HL-60/S4 (cell line): ENCODE data around the gene ZNF566.
"Not testable (repeated sequence)": the region's sequence is repeated elsewhere in the genome, so short reads cannot be mapped to it uniquely, and the experiment has no call there.

ENCODE experiments used
- in situ Hi-C: fragments of 300-500 bp; cut with MboI; formaldehyde crosslinking; loops from 2 replicates; pipeline ENCODE4 v1.14.3; 2022; ENCODE audit warnings: low sequenced_read_pairs

The ZNF566 gene

GRCh38 chr19:36489118-36489919 lies at the start of gene ZNF566:
ZNF566 (minus strand) TSS chr19:36489561; CDS start chr19:36476557, 13,004 bp downstream.
- in situ Hi-C loops, result no loop called here

GRCh38 chr19:36528921-36529518 lies 39.7 kb upstream of the ZNF566 start:
- in situ Hi-C loops, result no loop called here

- in situ Hi-C loops, result no loop called here
Measured at GRCh38 chr19:36528194-36528920, 39.0 kb upstream of the ZNF566 start, which contains the start of gene ZNF260. ZNF260 (minus strand) TSS chr19:36528271; CDS start chr19:36515238, 13,033 bp downstream.

GRCh38 chr19:36527873-36528193 lies 38.5 kb upstream of the ZNF566 start:
- in situ Hi-C loops, result no loop called here

- in situ Hi-C loops, result no loop called here
Measured at GRCh38 chr19:36527341-36527740, 38.0 kb upstream of the ZNF566 start.

- in situ Hi-C loops, result no loop called here
Measured at GRCh38 chr19:36526581-36526980, 37.2 kb upstream of the ZNF566 start.

GRCh38 chr19:36524617-36525016 lies 35.3 kb upstream of the ZNF566 start:
- in situ Hi-C loops, result no loop called here

- in situ Hi-C loops, result no loop called here
Measured at GRCh38 chr19:36514012-36514612, 24.8 kb upstream of the ZNF566 start.

GRCh38 chr19:36508325-36508724 lies 19.0 kb upstream of the ZNF566 start:
- in situ Hi-C loops, result no loop called here

- in situ Hi-C loops, result no loop called here
Measured at GRCh38 chr19:36501973-36502372, 12.6 kb upstream of the ZNF566 start.

GRCh38 chr19:36497001-36497400 lies 7.6 kb upstream of the ZNF566 start:
- in situ Hi-C loops, result no loop called here

- in situ Hi-C loops, result not testable (repeated sequence)
Measured at GRCh38 chr19:36492689-36493453, 3.5 kb upstream of the ZNF566 start.

- in situ Hi-C loops, result not testable (repeated sequence)
Measured at GRCh38 chr19:36490846-36491245, 1.5 kb upstream of the ZNF566 start.

- in situ Hi-C loops, result no loop called here
Measured at GRCh38 chr19:36489920-36490415, 607 bp upstream of the ZNF566 start.

GRCh38 chr19:36488846-36489117 lies 579 bp downstream of the ZNF566 start:
- in situ Hi-C loops, result no loop called here

GRCh38 chr19:36488118-36488845 lies 1.1 kb downstream of the ZNF566 start:
- in situ Hi-C loops, result no loop called here

- in situ Hi-C loops, result no loop called here
Measured at GRCh38 chr19:36483653-36484052, 5.7 kb downstream of the ZNF566 start.

- in situ Hi-C loops, result no loop called here
Measured at GRCh38 chr19:36482876-36483275, 6.5 kb downstream of the ZNF566 start.

GRCh38 chr19:36460046-36460445 lies 29.3 kb downstream of the ZNF566 start:
- in situ Hi-C loops, result no loop called here

GRCh38 chr19:36456831-36457230 lies 32.5 kb downstream of the ZNF566 start:
- in situ Hi-C loops, result no loop called here
